GM23338 (cell line): ENCODE results near the gene OSTC. TPM values are rescaled to one million over a fixed set of nuclear protein-coding genes. Genes with fewer than 3 reads are reported as not detected.

Source experiments
- ATAC-seq: fragments of 200-7000 bp; cut with Tn5 transposase; 3 replicates; pipeline ENCODE4 v1.9.1; 2020
- DNase-seq: peaks from one replicate; pipeline ENCODE4 v3.0.0-alpha.2; 2015; ENCODE audit warnings: low spot score
- H2AFZ ChIP-seq: fragments of 200-600 bp; sonication (generic); 2 replicates; pipeline ENCODE4 v1.8.0; 2016; ENCODE audit warnings: antibody characterized with exemption, mild to moderate bottlenecking, moderate library complexity
- H3F3A ChIP-seq: fragments of 200-600 bp; sonication (generic); replicated peaks from 2 replicates; pipeline ENCODE4 v1.8.0; 2017; ENCODE audit warnings: antibody characterized with exemption, mixed run types, low read depth
- H3K27ac ChIP-seq: fragments of 200-600 bp; sonication (generic); 2 replicates; pipeline ENCODE4 v1.6.1; 2016; ENCODE audit warnings: low read depth
- H3K27me3 ChIP-seq: fragments of 200-600 bp; sonication (generic); 2 replicates; pipeline ENCODE4 v1.8.0; 2016; ENCODE audit warnings: mild to moderate bottlenecking, mixed run types, moderate library complexity; ENCODE audit not compliant: insufficient read depth
- H3K36me3 ChIP-seq: fragments of 200-600 bp; sonication (generic); 2 replicates; pipeline ENCODE4 v1.8.0; 2016; ENCODE audit warnings: mild to moderate bottlenecking; ENCODE audit not compliant: insufficient read depth
- H3K4me1 ChIP-seq: fragments of 200-600 bp; sonication (generic); 2 replicates; pipeline ENCODE4 v1.8.0; 2016; ENCODE audit warnings: mild to moderate bottlenecking, moderate library complexity; ENCODE audit not compliant: insufficient read depth
- H3K4me2 ChIP-seq: fragments of 200-600 bp; sonication (generic); 2 replicates; pipeline ENCODE4 v1.7.1; 2017; ENCODE audit warnings: mixed run types
- H3K4me3 ChIP-seq: fragments of 200-600 bp; sonication (generic); 2 replicates; pipeline ENCODE4 v1.6.1; 2016; ENCODE audit warnings: mixed run types
- H3K79me2 ChIP-seq: fragments of 200-600 bp; sonication (generic); replicated peaks from 2 replicates; pipeline ENCODE4 v1.8.0; 2017; ENCODE audit warnings: mild to moderate bottlenecking; ENCODE audit not compliant: insufficient read depth
- H3K9me2 ChIP-seq: fragments of 200-600 bp; sonication (generic); 2 replicates; pipeline ENCODE4 v1.8.0; 2017; ENCODE audit not compliant: insufficient read depth
- H4K20me1 ChIP-seq: fragments of 200-600 bp; sonication (generic); replicated peaks from 2 replicates; pipeline ENCODE4 v1.8.0; 2017; ENCODE audit warnings: mild to moderate bottlenecking; ENCODE audit not compliant: insufficient read depth
- H3K27ac Mint-ChIP-seq: 2 replicates; pipeline ENCODE4 v1.8.0; 2020; ENCODE audit warnings: inconsistent platforms, mild to moderate bottlenecking, moderate library complexity, mixed read lengths
- H3K27me3 Mint-ChIP-seq: 3 replicates; pipeline ENCODE4 v1.8.0; 2022; ENCODE audit warnings: low read depth, mild to moderate bottlenecking, moderate library complexity, mixed read lengths, inconsistent platforms; ENCODE audit not compliant: insufficient read depth, poor library complexity
- H3K36me3 Mint-ChIP-seq: 3 replicates; pipeline ENCODE4 v1.8.0; 2021; ENCODE audit warnings: low read depth, mild to moderate bottlenecking, inconsistent platforms, moderate library complexity, mixed read lengths
- H3K4me1 Mint-ChIP-seq: 3 replicates; pipeline ENCODE4 v1.8.0; 2020; ENCODE audit warnings: mild to moderate bottlenecking, inconsistent platforms, mixed read lengths
- H3K4me3 Mint-ChIP-seq: 3 replicates; pipeline ENCODE4 v1.8.0; 2021; ENCODE audit warnings: moderate library complexity, mild to moderate bottlenecking, inconsistent platforms, mixed read lengths
- H3K9me3 Mint-ChIP-seq: 3 replicates; pipeline ENCODE4 v1.8.0; 2020; ENCODE audit warnings: moderate library complexity, mild to moderate bottlenecking, inconsistent platforms, mixed read lengths
- CREB1 ChIP-seq: fragments of 250-450 bp; sonication (Bioruptor Pico); IDR thresholded peaks from 2 replicates; pipeline ENCODE4 v1.5.0; 2020; ENCODE audit warnings: low read depth, mild to moderate bottlenecking, moderate library complexity
- JUNB ChIP-seq: IDR thresholded peaks from one replicate; pipeline ENCODE4 v1.6.1; 2016; ENCODE audit warnings: antibody characterized with exemption; ENCODE audit not compliant: unreplicated experiment
- NANOG ChIP-seq: IDR thresholded peaks from 2 replicates; pipeline ENCODE4 v1.6.1; 2016; ENCODE audit warnings: antibody characterized with exemption, borderline replicate concordance
- ZNF114 ChIP-seq: fragments of 250-450 bp; sonication (Bioruptor Pico); IDR thresholded peaks from 2 replicates; pipeline ENCODE4 v1.5.0; 2020; ENCODE audit warnings: mild to moderate bottlenecking, moderate library complexity
- polyA plus RNA-seq: library from polyadenylated mRNA; unstranded; fragments of >200 nt; fragmentation: Nextera tagmentation; extraction: Ambion mirVana; gene quantifications from 2 replicates; pipeline ENCODE4 v1.2.1, GENCODE V29; 2016
- total RNA-seq: library from RNA; depleted of rRNA; stranded (reverse); fragments of >200 nt; shearing (Covaris generic); gene quantifications from 2 replicates; pipeline ENCODE4 v1.2.3, GENCODE V29; 2014
- TF ChIP-seq, protein P1 (sequence below): IDR thresholded peaks from one replicate; pipeline ENCODE4 v1.6.1; 2018; ENCODE audit warnings: antibody characterized with exemption; ENCODE audit not compliant: unreplicated experiment
- TF ChIP-seq, protein P2 (sequence below), 2 experiments: fragments of 200-600 bp in 1 of 2; sonication (generic) in 1 of 2; conservative IDR thresholded peaks; 2 replicates each; pipeline versions ENCODE4 v1.5.1 to v1.6.1; 2016 to 2017; ENCODE audit warnings: antibody characterized with exemption in 2 of 2, low read depth in 2 of 2, mild to moderate bottlenecking in 2 of 2, moderate library complexity in 1 of 2

Gene OSTC
- total and polyA plus RNA-seq, 2 experiments from 2014 or later, result 142 to 311 TPM

- TF ChIP-seq JUNB (no peak), ZNF114 (CRISPR knock-in tag) (no peak), NANOG (no peak)
- TF ChIP-seq, protein P1, sequence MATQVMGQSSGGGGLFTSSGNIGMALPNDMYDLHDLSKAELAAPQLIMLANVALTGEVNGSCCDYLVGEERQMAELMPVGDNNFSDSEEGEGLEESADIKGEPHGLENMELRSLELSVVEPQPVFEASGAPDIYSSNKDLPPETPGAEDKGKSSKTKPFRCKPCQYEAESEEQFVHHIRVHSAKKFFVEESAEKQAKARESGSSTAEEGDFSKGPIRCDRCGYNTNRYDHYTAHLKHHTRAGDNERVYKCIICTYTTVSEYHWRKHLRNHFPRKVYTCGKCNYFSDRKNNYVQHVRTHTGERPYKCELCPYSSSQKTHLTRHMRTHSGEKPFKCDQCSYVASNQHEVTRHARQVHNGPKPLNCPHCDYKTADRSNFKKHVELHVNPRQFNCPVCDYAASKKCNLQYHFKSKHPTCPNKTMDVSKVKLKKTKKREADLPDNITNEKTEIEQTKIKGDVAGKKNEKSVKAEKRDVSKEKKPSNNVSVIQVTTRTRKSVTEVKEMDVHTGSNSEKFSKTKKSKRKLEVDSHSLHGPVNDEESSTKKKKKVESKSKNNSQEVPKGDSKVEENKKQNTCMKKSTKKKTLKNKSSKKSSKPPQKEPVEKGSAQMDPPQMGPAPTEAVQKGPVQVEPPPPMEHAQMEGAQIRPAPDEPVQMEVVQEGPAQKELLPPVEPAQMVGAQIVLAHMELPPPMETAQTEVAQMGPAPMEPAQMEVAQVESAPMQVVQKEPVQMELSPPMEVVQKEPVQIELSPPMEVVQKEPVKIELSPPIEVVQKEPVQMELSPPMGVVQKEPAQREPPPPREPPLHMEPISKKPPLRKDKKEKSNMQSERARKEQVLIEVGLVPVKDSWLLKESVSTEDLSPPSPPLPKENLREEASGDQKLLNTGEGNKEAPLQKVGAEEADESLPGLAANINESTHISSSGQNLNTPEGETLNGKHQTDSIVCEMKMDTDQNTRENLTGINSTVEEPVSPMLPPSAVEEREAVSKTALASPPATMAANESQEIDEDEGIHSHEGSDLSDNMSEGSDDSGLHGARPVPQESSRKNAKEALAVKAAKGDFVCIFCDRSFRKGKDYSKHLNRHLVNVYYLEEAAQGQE, result no peak
These were observed 49.8 kb downstream of the OSTC start (continued) for GRCh38 chr4:108700081-108700757.

GRCh38 chr4:108702960-108703359 is 52.6 kb downstream of the OSTC start:
- no peaks in the 10 kb centered on the region for H3K9me3 Mint-ChIP-seq
- Histone ChIP-seq H3K27me3 (no peaks in the 10 kb centered on the region), H3K4me3 (no peak overlapping the region), H3K79me2 (no peaks in the 10 kb centered on the region), H3K4me2 (no peak overlapping the region), H3K36me3 (no peaks in the 10 kb centered on the region), H4K20me1 (no peaks in the 10 kb centered on the region), H2AFZ (0 out of 2 replicates have a peak overlapping the region, but pooled peaks have one; percentile 38), H3K9me2 (no peaks in the 10 kb centered on the region), H3F3A (no peaks in the 10 kb centered on the region), H3K27ac (no peak overlapping the region), H3K4me1 (no peaks in the 10 kb centered on the region)
- no peak for ATAC-seq
- no peak overlapping the region for H3K27ac Mint-ChIP-seq
- TF ChIP-seq, protein P1, result no peak
- TF ChIP-seq CREB1 (CRISPR knock-in tag) (no peak), JUNB (no peak)
- TF ChIP-seq, protein P2, sequence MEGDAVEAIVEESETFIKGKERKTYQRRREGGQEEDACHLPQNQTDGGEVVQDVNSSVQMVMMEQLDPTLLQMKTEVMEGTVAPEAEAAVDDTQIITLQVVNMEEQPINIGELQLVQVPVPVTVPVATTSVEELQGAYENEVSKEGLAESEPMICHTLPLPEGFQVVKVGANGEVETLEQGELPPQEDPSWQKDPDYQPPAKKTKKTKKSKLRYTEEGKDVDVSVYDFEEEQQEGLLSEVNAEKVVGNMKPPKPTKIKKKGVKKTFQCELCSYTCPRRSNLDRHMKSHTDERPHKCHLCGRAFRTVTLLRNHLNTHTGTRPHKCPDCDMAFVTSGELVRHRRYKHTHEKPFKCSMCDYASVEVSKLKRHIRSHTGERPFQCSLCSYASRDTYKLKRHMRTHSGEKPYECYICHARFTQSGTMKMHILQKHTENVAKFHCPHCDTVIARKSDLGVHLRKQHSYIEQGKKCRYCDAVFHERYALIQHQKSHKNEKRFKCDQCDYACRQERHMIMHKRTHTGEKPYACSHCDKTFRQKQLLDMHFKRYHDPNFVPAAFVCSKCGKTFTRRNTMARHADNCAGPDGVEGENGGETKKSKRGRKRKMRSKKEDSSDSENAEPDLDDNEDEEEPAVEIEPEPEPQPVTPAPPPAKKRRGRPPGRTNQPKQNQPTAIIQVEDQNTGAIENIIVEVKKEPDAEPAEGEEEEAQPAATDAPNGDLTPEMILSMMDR (conservative IDR thresholded peaks at IDR 0.05; ENCODE audit: low read depth in 2 of 2), result no peak
- H3K27me3 Mint-ChIP-seq, result peaks cover 3% of the 10 kb centered on the region
- no peaks in the 10 kb centered on the region for H3K4me1 Mint-ChIP-seq
- H3K4me3 Mint-ChIP-seq, result no peak overlapping the region
- H3K36me3 Mint-ChIP-seq, result no peaks in the 10 kb centered on the region
- DNase-seq, result no peak
